ENCODE data around the gene CNOT1.

DNA sequence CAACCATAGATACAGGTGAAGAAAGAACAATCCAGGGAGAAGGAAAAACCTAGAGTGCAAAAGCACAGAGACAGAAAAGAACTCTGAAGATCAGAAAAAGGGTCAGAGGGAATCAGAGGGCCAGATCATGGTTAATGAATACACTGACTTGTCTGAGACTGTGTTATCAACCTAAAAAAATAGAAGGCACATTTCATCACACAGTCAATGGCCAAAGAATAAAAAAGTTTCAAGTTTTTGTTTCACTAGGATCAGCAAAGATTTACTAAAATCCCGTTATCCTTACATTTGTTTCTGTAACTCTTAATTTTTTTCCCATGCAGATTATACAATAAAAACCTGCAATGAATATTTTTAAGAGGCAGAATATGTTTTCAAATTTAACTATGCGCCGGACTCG is 38.5 kb downstream of the CNOT1 start:
- TF ChIP-seq, protein P1, sequence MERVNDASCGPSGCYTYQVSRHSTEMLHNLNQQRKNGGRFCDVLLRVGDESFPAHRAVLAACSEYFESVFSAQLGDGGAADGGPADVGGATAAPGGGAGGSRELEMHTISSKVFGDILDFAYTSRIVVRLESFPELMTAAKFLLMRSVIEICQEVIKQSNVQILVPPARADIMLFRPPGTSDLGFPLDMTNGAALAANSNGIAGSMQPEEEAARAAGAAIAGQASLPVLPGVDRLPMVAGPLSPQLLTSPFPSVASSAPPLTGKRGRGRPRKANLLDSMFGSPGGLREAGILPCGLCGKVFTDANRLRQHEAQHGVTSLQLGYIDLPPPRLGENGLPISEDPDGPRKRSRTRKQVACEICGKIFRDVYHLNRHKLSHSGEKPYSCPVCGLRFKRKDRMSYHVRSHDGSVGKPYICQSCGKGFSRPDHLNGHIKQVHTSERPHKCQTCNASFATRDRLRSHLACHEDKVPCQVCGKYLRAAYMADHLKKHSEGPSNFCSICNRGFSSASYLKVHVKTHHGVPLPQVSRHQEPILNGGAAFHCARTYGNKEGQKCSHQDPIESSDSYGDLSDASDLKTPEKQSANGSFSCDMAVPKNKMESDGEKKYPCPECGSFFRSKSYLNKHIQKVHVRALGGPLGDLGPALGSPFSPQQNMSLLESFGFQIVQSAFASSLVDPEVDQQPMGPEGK (CRISPR knock-in tag; IDR thresholded peaks at IDR 0.05; ENCODE audit: borderline replicate concordance), result no peak
- TF ChIP-seq RARB (CRISPR knock-in tag; IDR thresholded peaks at IDR 0.05) (no peak), TOX (CRISPR knock-in tag; IDR thresholded peaks at IDR 0.05; ENCODE audit: borderline replicate concordance) (no peak)
- TF ChIP-seq, protein P2, sequence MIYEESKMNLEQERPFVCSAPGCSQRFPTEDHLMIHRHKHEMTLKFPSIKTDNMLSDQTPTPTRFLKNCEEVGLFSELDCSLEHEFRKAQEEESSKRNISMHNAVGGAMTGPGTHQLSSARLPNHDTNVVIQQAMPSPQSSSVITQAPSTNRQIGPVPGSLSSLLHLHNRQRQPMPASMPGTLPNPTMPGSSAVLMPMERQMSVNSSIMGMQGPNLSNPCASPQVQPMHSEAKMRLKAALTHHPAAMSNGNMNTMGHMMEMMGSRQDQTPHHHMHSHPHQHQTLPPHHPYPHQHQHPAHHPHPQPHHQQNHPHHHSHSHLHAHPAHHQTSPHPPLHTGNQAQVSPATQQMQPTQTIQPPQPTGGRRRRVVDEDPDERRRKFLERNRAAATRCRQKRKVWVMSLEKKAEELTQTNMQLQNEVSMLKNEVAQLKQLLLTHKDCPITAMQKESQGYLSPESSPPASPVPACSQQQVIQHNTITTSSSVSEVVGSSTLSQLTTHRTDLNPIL (CRISPR knock-in tag; IDR thresholded peaks at IDR 0.05; ENCODE audit: low read depth), result no peak
- TF ChIP-seq, protein P3, sequence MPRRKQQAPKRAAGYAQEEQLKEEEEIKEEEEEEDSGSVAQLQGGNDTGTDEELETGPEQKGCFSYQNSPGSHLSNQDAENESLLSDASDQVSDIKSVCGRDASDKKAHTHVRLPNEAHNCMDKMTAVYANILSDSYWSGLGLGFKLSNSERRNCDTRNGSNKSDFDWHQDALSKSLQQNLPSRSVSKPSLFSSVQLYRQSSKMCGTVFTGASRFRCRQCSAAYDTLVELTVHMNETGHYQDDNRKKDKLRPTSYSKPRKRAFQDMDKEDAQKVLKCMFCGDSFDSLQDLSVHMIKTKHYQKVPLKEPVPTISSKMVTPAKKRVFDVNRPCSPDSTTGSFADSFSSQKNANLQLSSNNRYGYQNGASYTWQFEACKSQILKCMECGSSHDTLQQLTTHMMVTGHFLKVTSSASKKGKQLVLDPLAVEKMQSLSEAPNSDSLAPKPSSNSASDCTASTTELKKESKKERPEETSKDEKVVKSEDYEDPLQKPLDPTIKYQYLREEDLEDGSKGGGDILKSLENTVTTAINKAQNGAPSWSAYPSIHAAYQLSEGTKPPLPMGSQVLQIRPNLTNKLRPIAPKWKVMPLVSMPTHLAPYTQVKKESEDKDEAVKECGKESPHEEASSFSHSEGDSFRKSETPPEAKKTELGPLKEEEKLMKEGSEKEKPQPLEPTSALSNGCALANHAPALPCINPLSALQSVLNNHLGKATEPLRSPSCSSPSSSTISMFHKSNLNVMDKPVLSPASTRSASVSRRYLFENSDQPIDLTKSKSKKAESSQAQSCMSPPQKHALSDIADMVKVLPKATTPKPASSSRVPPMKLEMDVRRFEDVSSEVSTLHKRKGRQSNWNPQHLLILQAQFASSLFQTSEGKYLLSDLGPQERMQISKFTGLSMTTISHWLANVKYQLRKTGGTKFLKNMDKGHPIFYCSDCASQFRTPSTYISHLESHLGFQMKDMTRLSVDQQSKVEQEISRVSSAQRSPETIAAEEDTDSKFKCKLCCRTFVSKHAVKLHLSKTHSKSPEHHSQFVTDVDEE (CRISPR knock-in tag; IDR thresholded peaks at IDR 0.05), result no peak
